Measurements from ENCODE around the gene FAM162B. TPM values are rescaled to one million over a fixed set of nuclear protein-coding genes. Genes with fewer than 3 reads are reported as not detected.

FAM162B gene
- total and polyA plus RNA-seq, 7 donors, result 0.60 to 4.6 (median 2.2) TPM

DNA sequence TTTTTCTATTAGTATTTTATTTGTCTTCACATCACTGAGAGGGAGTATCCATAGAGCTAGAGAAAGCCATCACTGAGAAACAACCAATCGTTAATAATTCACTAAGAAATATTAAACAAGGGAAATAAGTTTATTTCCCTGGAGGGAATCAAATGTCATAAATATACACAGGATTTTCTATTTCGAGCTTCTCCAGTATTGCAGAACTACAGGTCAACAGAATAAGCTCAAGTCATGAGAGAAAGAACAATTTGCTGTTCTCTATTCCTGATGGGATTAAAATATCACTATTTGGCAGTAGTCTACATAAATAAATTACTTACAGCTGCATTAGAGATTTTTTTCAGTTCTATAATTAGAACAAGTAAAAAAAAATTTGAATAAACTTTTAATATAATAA is 2.2 kb upstream of the FAM162B start:
- H3K27me3 ChIP-seq, result peaks cover 11 to 36% (median 17%) of the 10 kb centered on the region in 3 donors

DNA sequence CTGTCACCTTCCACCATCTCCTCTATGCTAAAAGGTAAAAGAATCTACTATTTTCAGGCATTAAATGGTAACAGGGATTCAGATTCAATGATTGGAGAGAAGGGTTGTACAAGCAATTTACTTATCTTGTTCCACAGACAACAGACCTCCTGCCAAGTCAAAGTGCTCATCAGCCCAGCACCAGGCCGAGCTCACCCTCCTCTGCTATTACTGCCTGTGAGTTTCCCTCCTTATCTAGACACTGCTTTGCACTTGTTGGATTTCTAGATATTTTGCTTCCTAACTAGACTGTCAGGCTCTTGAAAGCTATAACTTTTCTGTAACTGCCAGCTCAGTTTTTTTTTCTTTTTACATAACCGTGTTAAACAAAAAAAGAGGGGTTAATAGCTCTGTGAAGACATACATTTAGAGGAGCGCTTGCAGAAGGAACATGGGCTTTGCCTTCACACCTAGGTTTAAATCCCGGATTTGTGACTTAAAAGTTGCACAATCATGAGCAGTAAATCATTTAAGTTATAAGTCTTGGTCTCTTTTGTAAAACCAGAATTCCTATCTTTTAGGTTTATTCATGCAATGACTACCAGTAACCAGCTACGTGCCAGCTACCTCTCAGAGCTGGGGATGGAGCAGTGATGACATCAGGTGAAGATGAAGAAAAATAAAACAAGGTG is 1.1 kb upstream of the FAM162B start:
- Histone ChIP-seq H3K4me1 (peaks cover 0 to 16% (median 12%) of the 10 kb centered on the region in 4 donors), H3K4me3 (no peak overlapping the region), H3K27ac (no peak overlapping the region), H3K27me3 (peaks cover 11 to 36% (median 17%) of the 10 kb centered on the region in 3 donors), H3K9me3 (no peaks in the 10 kb centered on the region), H3K36me3 (no peaks in the 10 kb centered on the region)
- WGBS, 2 donors, result 72 to 79% methylated on average over 5 of the region's 5 CpGs
- intact Hi-C loops (cut with DNase I), result no loop called here
- TF ChIP-seq POLR2AphosphoS5 (IDR thresholded peaks at IDR 0.05), result no peak
- no peak for DNase-seq

More for the DNA sequence above, 2.2 kb upstream of the FAM162B start:
- intact Hi-C loops (cut with DNase I), result no loop called here
- TF ChIP-seq EP300 (IDR thresholded peaks at IDR 0.05) (no peak), POLR2AphosphoS5 (IDR thresholded peaks at IDR 0.05) (no peak), POLR2A (IDR thresholded peaks at IDR 0.05) (no peak)
- TF ChIP-seq, protein P1, sequence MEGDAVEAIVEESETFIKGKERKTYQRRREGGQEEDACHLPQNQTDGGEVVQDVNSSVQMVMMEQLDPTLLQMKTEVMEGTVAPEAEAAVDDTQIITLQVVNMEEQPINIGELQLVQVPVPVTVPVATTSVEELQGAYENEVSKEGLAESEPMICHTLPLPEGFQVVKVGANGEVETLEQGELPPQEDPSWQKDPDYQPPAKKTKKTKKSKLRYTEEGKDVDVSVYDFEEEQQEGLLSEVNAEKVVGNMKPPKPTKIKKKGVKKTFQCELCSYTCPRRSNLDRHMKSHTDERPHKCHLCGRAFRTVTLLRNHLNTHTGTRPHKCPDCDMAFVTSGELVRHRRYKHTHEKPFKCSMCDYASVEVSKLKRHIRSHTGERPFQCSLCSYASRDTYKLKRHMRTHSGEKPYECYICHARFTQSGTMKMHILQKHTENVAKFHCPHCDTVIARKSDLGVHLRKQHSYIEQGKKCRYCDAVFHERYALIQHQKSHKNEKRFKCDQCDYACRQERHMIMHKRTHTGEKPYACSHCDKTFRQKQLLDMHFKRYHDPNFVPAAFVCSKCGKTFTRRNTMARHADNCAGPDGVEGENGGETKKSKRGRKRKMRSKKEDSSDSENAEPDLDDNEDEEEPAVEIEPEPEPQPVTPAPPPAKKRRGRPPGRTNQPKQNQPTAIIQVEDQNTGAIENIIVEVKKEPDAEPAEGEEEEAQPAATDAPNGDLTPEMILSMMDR (IDR thresholded peaks at IDR 0.05), result no peak
- DNase-seq, result no peak
- Histone ChIP-seq H3K36me3 (no peaks in the 10 kb centered on the region), H3K9me3 (no peaks in the 10 kb centered on the region), H3K4me1 (peaks cover 0 to 16% (median 12%) of the 10 kb centered on the region in 4 donors), H3K27ac (no peak overlapping the region), H3K4me3 (no peak overlapping the region)
- WGBS, 2 donors, result 75 to 84% methylated on average over 2 of the region's 2 CpGs

DNA sequence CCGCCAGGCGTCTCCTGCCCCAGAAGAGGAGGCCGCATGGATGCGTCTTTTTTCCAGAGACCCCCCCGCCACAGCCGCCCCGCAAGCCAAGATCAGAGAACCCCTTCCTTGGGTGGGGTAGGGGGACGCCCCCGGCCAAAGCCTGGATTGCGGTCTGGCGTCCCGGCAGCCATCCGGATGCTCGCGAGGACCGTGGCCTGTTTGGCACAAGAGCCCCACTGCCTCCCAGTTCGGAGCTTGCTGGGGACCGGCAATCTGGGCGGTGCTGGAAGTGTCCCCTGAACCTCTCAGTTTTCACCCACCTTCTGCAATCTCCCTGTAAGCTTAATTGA is 924 bp downstream of the FAM162B start:
- Histone ChIP-seq H3K4me1 (peaks cover 0 to 16% (median 12%) of the 10 kb centered on the region in 4 donors), H3K27ac (peak overlapping the region in 1 of 4 donors; percentile 11), H3K9me3 (no peaks in the 10 kb centered on the region), H3K36me3 (no peaks in the 10 kb centered on the region), H3K27me3 (peaks cover 11 to 36% (median 17%) of the 10 kb centered on the region in 3 donors), H3K4me3 (peak overlapping the region; percentile 36 to 54 (median 50))
- TF ChIP-seq, protein P1 (IDR thresholded peaks at IDR 0.05), result no peak
- TF ChIP-seq POLR2AphosphoS5 (IDR thresholded peaks at IDR 0.05) (no peak), POLR2A (IDR thresholded peaks at IDR 0.05) (no peak), EP300 (IDR thresholded peaks at IDR 0.05) (no peak)
- DNase-seq, result no peak
- intact Hi-C loops (cut with DNase I), result no loop called here
- 35 to 50% methylated on average over 19 of the region's 19 CpGs for WGBS, 2 donors

DNA sequence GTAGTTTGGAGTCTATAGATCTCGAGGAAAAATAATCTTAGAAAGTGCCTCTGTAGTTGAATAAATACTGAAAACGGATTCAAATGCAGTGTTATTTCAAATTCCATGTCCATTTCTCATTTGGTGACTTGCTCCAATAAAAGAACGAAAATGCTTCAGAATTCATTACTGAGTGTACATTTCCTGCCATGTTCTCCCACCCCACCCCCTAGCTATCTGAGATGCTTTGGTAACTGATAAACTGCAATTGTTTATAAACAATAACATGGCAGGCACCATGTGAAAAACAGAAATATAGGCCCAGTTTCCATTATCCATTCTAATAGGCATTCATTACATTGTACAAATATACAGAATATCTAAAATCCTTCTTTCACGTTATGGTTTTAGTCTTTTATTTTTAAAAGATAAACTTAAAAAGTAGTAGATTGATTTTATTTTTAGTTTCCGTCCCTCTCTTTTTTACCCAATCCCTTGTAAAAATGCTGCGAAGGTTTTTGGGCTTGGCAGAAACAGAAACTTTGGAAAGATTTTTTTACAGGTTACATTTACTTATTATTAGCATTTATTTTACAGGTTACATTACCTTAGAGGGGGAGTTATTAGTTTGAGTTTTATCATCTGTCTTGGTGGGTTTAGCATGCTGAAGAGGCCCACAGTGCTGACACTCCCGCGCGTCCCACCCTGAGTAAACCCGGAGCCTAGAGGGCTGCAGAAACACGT is 1.5 kb downstream of the FAM162B start:
- no peak overlapping the region for H3K27ac ChIP-seq
- intact Hi-C loops (cut with DNase I), result no loop called here
- H3K9me3 ChIP-seq, result no peaks in the 10 kb centered on the region
- peak overlapping the region in 3 of 4 donors; percentile 47 to 54 (median 53) for H3K4me3 ChIP-seq
- H3K4me1 ChIP-seq, result peaks cover 0 to 16% (median 12%) of the 10 kb centered on the region in 4 donors
- no peak for DNase-seq
- TF ChIP-seq EP300 (IDR thresholded peaks at IDR 0.05), result no peak
- TF ChIP-seq, protein P1 (IDR thresholded peaks at IDR 0.05), result no peak
- no peak for TF ChIP-seq POLR2A (IDR thresholded peaks at IDR 0.05)
- no peak for TF ChIP-seq POLR2AphosphoS5 (IDR thresholded peaks at IDR 0.05)
- H3K36me3 ChIP-seq, result no peaks in the 10 kb centered on the region
- H3K27me3 ChIP-seq, result peaks cover 11 to 34% (median 17%) of the 10 kb centered on the region in 3 donors
- WGBS, 2 donors, result 85 to 87% methylated on average over 11 of the region's 11 CpGs

DNA sequence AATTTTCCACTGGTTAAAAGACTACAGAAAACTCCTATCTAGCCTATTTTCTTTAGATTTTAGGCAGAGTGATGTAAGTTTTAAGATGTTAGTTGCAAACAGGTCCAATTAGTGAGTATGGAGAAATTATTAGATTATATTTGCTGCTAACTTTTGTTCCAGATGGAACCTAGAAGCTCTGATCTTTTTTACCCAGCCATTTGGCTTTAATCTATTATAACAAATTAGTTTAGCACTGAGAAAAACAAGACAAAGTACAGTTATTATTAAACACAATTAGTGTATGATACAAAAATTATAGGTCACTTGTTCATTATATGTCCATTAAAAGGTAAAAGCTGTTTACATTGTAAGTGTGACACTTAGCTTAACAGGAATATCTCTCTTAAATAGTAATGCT is 2.5 kb downstream of the FAM162B start:
- TF ChIP-seq EP300 (IDR thresholded peaks at IDR 0.05) (no peak), POLR2AphosphoS5 (IDR thresholded peaks at IDR 0.05) (no peak), POLR2A (IDR thresholded peaks at IDR 0.05) (no peak)
- TF ChIP-seq, protein P1 (IDR thresholded peaks at IDR 0.05), result no peak
- H3K27ac ChIP-seq, result no peak overlapping the region
- H3K36me3 ChIP-seq, result no peaks in the 10 kb centered on the region
- intact Hi-C loops (cut with DNase I), result no loop called here
- no peak for DNase-seq
- H3K27me3 ChIP-seq, result peaks cover 11 to 30% (median 17%) of the 10 kb centered on the region in 3 donors
- H3K4me1 ChIP-seq, result peaks cover 0 to 16% (median 12%) of the 10 kb centered on the region in 4 donors
- H3K4me3 ChIP-seq, result no peak overlapping the region
- H3K9me3 ChIP-seq, result no peaks in the 10 kb centered on the region
